ENCODE measurements around the gene AGBL5. TPM values are rescaled to one million over a fixed set of nuclear protein-coding genes. Genes with fewer than 3 reads are reported as not detected.

Gene AGBL5
- polyA plus RNA-seq, 3 donors, result 7.4 to 11.2 (median 7.8) TPM

GRCh38 chr2:27084297-27085061 is 33.0 kb downstream of the AGBL5 start:
- 84 to 88% (median 87%) methylated on average over 6 of the region's 6 CpGs for whole genome bisulfite sequencing, 3 donors
- no peak overlapping the region for H3K27ac ChIP-seq (ENCODE audit: low read depth, low read length)

DNA sequence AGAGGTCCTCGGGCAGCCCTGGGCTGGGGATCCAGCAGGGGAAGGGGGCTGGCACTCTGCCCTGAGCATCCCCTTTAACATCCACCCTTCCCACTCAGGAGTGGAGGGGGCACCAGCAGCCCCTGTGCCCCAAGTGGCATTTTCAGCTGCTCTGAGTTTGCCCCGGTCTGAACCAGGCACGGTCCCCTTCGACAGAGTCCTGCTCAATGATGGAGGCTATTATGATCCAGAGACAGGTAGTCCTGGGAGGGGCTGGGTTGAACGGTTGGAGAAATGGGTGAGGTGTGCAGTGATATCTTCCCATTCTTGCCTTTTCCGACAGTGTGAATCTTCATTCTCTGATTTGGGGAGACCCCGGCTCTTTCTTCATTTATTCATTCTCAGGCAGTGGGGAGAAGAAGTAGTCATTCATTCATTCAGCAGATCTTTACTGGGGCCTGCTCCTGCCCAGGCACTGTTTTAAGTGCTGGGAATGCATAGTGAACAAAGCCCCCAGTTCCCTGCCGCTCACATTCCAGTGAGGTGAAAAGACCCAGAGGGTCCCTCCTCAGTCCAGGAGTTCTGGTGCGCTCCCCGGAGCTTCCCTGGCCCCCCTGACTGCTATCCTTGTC is 33.7 kb downstream of the AGBL5 start:
- 53 to 63% (median 62%) methylated on average over 10 of the region's 10 CpGs for WGBS, 3 donors
- H3K27ac ChIP-seq (ENCODE audit: low read depth, low read length), result no peak overlapping the region

- 1 to 2% (median 2%) methylated on average over 29 to 38 of the region's 38 CpGs for WGBS, 3 donors
Measured at GRCh38 chr2:27085673-27086089, 34.2 kb downstream of the AGBL5 start.

GRCh38 chr2:27086090-27086723 is 34.7 kb downstream of the AGBL5 start:
- WGBS, 3 donors, result 0 to 1% (median 1%) methylated on average over 55 to 78 of the region's 81 CpGs
- H3K27ac ChIP-seq (ENCODE audit: low read depth, low read length), result no peak overlapping the region

More at GRCh38 chr2:27085673-27086089, 34.2 kb downstream of the AGBL5 start:
- H3K27ac ChIP-seq (ENCODE audit: low read depth, low read length), result no peak overlapping the region

DNA sequence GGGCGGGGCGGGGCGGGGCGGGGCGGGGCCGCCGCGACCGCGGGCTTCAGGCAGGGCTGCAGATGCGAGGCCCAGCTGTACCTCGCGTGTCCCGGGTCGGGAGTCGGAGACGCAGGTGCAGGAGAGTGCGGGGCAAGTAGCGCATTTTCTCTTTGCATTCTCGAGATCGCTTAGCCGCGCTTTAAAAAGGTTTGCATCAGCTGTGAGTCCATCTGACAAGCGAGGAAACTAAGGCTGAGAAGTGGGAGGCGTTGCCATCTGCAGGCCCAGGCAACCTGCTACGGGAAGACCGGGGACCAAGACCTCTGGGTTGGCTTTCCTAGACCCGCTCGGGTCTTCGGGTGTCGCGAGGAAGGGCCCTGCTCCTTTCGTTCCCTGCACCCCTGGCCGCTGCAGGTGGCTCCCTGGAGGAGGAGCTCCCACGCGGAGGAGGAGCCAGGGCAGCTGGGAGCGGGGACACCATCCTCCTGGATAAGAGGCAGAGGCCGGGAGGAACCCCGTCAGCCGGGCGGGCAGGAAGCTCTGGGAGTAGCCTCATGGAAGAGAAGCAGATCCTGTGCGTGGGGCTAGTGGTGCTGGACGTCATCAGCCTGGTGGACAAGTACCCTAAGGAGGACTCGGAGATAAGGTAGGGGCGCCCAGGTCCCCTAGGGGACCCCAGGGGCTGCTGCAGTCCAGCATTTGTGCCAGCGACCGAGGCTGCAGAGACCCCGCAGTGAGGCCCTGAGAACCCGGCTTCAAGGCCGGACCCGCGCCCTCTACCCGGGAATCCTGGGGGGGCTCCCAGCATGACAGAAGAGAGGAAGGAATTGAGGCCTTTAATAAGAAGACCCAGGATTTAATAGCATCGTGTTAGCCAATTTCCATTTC is 35.5 kb downstream of the AGBL5 start, which contains the start of gene KHK:
KHK (plus strand) TSS at position 49 of the 870 bp plus-strand sequence; CDS start at position 537, 488 bp downstream.
- H3K27ac ChIP-seq (ENCODE audit: low read depth, low read length), result no peak within 1 kb of the TSS
- 4 to 14% (median 13%) methylated on average over 51 to 54 of the region's 54 CpGs for WGBS, 3 donors

- 83 to 90% (median 89%) methylated on average over 5 of the region's 5 CpGs for WGBS, 3 donors
- no peak overlapping the region for H3K27ac ChIP-seq (ENCODE audit: low read depth, low read length)
Measured at GRCh38 chr2:27087823-27088410, 36.4 kb downstream of the AGBL5 start.

DNA sequence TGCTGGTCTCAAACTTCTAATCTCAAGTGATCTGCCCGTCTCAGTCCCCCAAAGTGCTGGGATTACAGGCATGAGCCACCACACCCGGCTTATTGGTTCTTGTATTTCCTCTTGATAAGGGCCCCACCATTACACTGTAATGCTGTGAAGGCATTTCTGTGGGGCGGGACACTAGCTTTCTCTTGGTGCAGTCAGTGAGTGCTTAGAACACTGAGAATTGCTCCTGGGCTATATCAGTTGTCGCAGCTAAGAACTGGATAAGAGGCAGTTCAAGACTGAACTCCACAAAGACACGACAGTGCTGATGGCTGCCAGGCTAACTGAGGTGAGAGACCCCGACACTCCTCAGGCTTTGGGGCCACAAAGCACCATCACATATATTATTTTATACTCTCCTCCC is 37.2 kb downstream of the AGBL5 start:
- WGBS, 3 donors, result 90 to 94% (median 92%) methylated on average over 6 of the region's 6 CpGs
- H3K27ac ChIP-seq (ENCODE audit: low read depth, low read length), result no peak overlapping the region

GRCh38 chr2:27089111-27089954 is 37.9 kb downstream of the AGBL5 start:
- no peak overlapping the region for H3K27ac ChIP-seq (ENCODE audit: low read depth, low read length)
- WGBS, 3 donors, result 88 to 93% (median 93%) methylated on average over 14 of the region's 14 CpGs

- 75 to 82% (median 78%) methylated on average over 25 of the region's 25 CpGs for WGBS, 3 donors
- H3K27ac ChIP-seq (ENCODE audit: low read depth, low read length), result no peak overlapping the region
Measured at GRCh38 chr2:27091746-27092695, 40.6 kb downstream of the AGBL5 start.

- no peak overlapping the region for H3K27ac ChIP-seq (ENCODE audit: low read depth, low read length)
- 45 to 78% (median 74%) methylated on average over 10 of the region's 10 CpGs for WGBS, 3 donors
Measured at GRCh38 chr2:27092696-27093429, 41.4 kb downstream of the AGBL5 start.

DNA sequence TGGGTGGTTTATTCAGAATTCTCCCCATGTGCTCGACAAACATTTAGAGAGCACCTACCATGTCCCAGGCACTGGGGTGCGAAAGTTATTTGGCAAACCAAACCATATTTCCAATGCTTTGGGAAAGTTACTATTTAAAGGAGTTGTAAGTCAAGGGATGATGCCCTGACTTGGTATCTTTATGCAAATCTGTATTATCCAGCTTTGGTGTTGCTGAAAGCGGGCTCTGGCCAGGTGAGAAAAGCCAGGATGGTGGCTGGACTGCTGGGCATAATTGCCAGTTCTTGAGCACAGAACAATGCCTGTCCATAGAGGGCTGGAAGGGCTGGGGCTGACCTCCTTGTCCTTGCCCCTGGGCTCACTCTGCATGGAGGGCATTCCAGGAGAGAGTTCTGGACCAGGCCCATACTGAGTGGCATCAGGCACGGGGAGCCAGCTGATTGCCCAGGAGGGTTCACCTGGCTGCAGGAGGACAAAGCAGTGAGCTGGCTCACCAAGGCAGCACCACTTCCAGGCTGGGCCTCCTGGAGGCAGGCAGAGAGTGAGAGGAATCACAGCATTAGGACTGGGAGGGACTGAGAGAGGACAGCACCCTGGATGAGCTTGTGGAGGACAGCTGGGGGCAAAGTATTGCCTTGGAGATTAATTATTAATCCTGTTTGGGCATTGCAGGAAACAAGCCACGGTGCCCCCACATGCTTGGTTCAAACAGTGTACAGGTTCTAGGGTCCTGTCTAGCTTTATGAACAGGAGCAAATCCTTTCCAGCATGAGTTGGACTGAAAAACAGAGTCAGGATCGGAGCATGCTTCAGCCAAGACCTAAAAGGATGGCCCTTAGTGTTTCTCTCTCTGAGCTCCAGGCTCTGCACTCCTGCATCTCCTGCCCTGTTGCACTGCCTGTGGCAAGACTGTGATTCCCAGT is 42.2 kb downstream of the AGBL5 start:
- WGBS, 3 donors, result 75 to 91% (median 91%) methylated on average over 6 of the region's 6 CpGs
- H3K27ac ChIP-seq (ENCODE audit: low read depth, low read length), result no peak overlapping the region

DNA sequence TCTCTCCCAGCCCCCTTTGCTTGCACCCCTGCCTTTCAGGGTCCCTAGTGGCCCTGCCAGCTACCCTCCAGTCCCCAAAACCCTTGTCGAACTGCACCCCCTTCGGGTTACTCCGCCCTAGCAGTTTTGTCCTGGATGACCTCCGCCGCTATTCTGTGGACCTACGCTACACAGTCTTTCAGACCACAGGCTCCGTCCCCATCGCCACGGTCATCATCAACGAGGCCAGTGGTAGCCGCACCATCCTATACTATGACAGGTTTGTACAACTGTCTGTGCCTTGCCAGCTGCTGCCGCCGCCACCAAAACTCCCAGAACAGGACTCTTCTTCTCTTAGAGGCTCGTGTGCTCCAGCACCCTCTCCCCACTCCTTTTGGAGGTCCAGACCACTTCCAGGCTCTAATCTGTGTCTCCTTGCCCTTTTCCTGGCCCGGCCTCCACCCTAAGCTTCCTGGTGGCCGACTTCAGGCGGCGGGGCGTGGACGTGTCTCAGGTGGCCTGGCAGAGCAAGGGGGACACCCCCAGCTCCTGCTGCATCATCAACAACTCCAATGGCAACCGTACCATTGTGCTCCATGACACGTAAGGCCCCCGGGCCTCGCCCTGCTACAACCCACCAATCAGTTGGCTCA is 43.0 kb downstream of the AGBL5 start:
- 92 to 94% (median 93%) methylated on average over 24 of the region's 24 CpGs for WGBS, 3 donors
- H3K27ac ChIP-seq (ENCODE audit: low read depth, low read length), result no peak overlapping the region

DNA sequence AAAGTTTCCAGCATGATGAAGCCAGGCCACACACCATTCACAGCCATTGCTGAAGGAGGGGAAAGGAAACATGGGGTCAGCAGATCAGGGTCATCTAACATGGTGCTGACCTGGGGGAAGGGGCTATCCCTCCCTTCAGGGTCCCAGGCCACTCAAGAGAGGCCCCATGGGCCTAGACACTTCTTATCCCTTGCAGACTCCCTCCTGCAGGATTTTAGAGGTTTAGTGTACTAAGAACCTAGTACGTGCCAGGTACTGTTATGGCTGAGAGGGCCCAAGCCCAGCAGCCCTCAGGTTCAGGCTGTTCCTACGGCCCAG is 43.9 kb downstream of the AGBL5 start:
- WGBS, 3 donors, result 82 to 96% (median 94%) methylated on average over 2 of the region's 2 CpGs
- H3K27ac ChIP-seq (ENCODE audit: low read depth, low read length), result no peak overlapping the region
